NCI-H1105 (cell line): Measurements from ENCODE around the gene CYP26C1.
"Not testable (repeated sequence)": the region's sequence is repeated elsewhere in the genome, so short reads cannot be mapped to it uniquely, and the experiment has no call there.

Experiments
- DNase-seq: peaks from one replicate; lab custom pipeline; 2025; lab: John Stamatoyannopoulos, UW

The CYP26C1 gene

DNA sequence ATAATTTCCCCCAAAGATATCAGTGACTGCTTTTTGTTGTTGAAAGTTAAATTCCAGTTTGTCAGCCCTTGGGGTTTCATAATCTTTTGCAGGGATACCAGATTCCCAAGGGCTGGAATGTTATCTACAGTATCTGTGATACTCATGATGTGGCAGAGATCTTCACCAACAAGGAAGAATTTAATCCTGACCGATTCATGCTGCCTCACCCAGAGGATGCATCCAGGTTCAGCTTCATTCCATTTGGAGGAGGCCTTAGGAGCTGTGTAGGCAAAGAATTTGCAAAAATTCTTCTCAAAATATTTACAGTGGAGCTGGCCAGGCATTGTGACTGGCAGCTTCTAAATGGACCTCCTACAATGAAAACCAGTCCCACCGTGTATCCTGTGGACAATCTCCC lies 16.3 kb downstream of the CYP26C1 start:
- DNase-seq: no peak

DNA sequence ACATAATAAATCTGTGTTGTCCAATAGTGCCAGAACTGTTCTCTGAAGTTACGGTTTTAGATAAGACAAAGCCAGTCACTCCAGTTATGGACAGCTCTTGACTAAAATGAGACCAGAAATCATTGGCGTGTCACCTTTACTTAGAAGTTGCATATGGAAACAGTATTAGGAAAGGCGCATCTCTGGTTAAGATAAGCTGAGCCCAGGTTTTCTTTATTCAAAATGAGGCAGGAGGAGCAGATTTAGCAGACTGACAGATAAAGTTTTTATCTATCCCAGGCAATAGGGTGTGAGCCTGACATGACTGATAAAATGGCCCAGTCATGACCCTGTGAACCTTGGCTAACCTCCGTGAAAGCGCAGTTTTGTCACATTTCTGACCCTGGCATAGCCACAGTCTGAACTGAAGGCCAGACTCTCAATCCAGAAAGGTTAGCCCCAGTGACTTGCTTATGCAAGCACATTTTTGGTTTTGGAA lies 17.3 kb downstream of the CYP26C1 start:
- no peak for DNase-seq

DNA sequence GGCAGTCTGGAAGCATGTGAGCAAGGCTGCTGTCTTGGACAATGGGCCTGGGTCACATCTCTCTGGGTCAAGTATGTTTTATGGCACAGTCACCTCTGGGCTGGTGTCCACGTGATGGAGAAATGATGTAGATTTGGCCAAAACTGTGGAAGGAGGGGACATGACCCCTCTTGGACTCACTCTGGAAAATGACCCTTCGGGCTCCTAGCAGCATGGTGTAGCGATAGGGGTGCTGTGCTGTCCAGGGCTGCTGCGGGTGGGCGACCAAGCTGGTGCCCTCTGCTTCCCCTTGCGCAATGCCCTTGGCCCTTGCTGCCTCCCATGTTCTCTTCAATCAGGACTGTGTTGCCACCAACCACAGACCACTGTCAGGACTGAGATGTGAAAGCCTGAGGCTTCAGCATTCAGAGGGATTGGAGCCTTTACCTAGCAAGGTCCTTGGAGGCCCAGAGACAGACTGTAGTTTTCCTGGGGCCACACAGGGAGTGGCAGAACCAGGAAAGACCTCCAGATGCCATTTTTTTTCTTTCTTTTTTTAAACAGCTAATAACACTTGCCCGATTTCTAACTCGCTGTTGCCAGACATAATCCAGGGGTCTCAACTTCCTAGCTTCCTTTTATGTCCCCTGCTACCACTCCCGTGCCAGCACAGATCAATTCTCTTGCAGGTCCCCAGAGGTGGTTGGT lies 19.2 kb downstream of the CYP26C1 start:
- DNase-seq: no peak

DNA sequence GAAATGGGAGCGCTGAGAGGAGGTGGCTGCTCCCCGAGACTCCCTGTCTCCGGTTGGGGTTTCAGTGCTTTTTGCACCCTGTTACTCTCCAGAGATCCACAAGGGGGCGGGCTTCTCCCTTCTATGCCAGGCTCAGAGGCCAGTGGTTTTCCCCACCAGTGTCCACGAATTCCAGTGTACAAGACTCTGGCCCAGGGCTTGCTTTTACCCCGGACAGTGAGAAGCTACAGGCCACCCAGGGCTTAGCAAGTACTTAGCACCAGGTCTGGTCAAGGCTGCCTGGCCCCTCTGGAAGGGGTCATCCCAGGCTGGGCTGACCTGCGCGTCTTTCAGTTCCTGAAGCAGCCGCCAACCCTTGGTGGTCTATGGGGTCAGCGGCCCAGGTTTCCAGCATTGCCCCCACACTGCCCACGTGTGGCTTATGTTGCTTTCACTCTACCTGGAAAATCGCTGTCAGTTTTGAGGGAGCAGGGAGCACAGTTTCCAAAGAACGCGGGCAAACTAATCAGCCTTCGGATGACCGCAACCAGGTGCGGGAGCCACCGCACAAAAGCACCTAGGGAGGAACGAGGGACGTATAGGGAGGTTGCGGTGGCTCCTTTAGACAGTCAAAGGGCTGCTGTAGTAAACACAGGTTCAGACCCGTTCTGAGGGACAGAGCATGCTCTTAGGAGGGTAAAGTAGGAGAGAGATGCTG lies 19.9 kb downstream of the CYP26C1 start:
- DNase-seq: no peak

DNA sequence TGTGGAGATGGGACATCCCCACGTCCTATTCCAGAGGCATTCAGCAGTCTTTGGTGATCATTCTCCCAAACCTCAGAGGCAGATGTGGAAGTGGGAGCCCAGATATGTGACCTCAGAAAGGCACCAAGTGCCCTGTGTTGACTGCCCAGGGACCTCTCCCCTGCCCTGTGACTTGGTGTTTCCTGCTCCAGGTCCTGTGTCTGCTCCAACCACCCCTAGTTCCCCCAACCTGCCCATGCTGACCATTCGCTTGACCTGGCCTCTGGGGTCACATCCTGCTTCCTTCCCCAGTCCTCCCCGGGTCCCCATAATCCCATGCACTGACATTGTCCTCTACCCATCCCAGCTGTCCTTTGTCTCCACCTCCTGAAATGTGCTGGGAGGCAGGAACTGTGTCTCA lies 20.7 kb downstream of the CYP26C1 start:
- DNase-seq: no peak

DNA sequence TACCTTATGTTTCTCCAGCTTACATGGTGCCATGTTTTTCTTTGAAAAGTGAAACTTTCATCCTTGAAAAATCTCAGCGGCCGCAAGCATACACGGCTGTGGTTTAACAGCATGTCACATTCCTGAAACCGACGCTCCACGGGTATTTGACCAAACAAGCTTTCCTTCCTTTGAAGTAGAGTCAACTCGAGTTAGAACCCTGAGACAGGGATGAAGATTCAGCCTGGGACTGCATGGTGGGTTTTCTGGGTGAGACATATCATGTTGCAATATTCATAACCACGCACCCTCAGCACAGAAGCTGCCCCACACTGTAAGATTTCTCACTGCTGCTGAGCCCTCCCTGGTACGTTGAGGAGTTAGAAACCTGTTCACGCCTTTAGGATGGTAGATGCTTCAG lies 21.2 kb downstream of the CYP26C1 start:
- no peak for DNase-seq

DNA sequence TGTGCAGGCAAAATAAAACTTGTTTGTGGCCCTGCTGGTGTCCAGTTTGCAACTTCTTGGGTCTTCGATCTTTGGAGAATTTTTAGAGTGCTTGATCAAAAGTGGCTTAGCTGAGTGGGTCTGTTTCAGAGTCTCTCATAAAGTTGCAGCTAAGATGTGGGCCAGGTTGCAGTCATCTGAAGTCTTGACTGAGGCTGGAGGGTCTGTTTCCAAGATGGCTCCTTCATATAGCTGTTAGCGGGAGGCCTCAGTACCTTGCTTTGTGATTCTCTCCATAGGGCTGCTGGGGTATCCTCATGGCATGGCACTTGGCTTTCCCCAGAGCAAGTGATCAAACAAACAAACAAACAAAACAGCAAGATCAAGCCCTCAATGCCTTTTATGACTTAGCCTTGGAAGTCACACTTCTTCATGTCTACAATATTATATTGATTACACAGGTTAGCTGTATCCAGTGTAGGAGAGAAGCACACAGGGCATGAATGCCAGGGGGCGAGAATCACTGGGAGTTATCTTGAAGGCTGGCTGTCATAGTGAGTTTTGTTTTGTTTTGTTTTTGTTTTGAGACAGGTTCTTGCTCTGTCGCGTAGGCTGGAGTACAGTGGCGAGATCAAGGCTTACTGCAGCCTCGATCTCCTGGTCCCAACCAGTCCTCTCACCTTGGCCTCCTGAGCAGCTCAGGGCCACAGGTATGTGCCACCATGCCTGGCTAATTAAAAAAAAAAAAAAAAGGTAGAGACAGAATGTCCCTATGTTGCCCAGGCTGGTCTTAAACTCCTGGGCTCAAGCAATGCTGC lies 23.3 kb downstream of the CYP26C1 start:
- no peak for DNase-seq

DNA sequence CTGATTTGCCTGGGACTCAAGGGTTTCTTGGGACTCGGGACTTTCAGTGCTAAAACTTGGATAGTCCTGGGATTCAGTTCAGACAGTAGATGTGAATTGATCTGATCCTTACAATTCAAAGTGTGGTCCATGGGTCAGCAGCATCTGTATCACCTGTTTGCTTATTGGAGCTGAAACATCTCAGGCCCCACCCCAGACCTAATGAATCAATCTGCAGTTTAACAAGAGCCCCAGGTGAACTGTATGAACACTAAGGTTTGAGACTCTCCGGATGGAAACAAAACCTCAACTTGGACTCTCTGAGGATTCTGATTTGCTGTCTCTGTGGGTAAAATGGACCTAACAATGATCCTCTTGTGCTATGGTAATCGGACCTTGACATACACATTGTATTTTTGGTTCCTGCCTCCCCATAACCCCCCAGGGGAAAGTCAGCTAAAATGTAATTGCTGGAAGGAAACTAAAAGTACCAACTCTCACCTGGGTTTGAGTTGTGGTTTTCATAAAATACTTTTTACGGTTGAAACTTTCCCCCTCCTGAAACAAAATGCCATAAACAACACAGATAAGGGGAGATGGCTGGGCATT lies 24.8 kb downstream of the CYP26C1 start:
- DNase-seq: no peak

DNA sequence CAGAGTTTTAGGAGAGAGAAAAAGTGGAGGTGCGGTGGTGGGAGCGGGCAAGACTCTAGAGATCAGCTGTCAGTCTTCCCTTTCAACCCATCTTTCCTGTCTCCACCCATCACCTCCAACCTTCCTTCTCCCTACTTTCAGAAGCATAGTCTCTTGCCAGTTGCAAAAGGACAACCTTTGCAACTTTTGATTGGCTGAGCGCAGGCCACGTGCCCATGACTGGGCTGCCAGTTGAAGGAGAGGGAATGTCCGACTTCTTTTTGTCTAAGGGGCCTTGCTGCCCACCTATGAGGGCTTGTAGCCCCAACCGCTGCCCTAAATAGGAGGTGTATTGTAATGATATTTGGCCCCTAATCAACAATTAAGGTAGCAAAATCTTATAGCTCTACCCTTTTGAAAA lies 25.7 kb downstream of the CYP26C1 start:
- no peak for DNase-seq

DNA sequence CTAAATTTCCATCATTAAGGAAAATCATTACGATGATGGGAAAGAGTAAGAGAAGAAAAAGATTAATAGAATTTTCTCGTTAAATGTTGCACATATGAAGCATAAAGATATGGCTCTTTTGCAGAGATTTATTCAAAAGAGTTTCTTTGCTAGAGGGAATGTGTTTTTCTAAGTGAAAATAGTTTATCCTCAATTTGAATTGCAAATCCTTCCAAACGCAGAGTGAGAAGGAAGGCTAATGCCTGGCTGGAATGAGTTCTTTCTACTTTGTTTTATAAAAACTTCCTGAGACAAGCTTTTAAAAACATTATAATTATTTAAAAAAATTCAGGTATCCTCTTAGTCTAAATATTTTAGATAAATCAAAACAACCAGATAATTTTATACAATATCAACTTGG lies 27.2 kb downstream of the CYP26C1 start:
- no peak for DNase-seq

DNA sequence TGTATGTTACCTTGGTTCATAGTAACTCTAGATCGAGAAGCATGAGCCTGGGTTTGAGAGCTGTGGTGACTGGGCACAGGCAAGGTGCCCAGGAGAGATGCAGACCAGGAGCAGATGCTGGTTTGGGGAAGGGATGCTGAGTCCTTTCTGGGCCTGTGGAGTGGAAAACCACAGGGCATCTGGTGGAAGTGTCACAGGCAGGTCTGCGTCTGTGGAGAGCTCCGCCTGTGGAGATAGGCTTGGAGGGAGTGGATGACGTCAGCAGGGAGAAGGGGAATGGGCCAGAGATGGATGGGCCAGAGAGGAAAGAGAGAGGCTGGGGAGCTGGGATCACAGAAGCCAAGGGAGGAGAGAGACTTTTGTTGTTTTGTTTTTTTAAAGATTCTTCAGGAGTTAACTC lies 27.9 kb downstream of the CYP26C1 start:
- DNase-seq: no peak

DNA sequence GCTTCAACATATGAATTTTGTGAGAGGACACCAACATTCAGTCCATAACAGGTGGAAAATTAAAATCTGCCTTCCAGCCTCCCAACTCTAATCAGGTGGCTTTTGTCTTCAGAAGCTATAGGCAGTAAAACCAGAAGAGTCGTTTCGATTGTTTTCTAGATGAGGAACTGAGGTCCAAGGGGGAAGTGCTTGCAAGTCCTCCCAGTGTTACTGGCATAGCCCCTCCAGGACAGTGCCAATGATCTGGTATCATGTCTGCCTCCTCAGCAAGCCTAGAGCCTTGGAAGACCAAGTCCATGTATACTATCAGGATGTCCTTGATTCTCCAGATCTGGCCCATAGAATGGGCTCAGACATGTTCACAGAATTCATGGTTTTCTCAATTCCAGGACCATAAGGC lies 30.0 kb downstream of the CYP26C1 start:
- no peak for DNase-seq

DNA sequence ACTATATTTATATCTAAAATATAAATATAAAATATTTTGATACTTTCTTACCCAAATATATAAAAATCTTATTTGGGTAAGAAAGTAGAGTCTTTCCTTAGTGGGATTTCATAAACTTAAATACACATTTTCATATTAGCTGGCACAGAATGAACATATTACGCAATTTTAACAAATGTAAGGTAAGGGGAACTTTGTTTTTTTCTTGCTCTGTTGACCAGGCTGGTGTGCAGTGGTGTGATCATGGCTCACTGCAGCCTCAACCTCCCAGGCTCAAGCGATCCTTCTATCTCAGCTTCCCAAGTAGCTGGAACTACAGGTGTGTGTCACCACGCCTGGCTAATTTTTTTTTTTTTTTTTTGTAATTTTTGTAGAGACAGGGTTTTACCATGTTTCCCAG lies 31.4 kb downstream of the CYP26C1 start:
- DNase-seq: no peak

DNA sequence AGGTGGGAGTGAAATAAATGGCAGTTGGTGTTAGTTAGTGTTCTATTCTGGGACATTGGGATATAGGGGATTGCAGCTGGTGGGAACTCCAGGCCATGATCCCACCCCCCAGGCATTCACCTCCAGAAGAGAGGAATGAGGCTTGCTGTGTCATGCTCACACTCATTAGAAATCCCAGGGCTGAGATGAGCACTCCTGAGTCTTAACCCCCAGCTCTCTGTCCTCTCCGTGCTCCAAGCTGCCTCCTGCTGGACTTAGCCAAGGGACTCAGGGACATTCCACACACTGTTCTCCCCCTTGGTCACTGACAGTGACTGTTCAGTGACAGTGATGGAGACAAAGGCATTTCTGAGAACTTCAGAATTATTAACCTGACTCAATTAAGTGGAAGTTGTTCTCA lies 34.6 kb downstream of the CYP26C1 start:
- no peak for DNase-seq

DNA sequence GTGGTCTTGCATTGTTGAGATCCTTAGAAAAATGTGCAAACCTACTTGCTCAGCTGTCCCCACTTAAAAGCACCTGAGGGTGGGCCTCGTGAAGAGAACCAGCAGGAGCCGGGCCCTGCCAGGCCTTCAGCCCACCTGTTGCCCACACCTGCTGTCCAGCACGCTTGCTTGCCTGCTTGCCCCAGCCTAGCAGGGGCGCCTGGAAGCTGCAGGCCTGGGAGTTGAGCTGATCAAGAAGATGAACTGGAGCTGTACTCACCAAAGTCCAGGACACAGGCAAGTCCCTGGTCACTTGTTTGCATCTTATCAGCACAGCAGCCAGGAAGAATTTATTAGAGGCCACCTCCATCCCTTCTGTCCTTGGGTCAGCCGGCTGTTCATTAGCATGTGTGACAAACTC lies 36.3 kb downstream of the CYP26C1 start:
- DNase-seq: no peak

DNA sequence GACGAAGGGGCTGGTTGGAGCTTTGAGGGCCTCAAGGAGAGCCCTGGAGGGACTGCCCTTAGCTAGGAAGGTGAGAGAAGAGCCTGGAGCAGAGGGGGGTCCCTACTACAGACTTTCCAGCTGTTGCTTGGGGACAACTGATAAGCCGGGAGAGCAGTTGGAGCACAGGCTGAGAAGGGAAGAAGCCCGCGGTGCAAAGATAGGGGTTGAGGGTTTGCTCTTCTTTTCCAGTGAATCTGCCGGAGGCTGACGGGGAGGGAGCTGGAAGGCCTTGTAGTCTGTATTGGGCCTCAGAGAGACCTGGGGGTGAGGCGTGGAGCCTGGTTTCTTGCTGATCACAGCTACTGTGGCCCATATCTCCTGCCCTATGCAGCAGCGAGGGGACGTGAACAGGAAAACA lies 36.8 kb downstream of the CYP26C1 start:
- no peak for DNase-seq

DNA sequence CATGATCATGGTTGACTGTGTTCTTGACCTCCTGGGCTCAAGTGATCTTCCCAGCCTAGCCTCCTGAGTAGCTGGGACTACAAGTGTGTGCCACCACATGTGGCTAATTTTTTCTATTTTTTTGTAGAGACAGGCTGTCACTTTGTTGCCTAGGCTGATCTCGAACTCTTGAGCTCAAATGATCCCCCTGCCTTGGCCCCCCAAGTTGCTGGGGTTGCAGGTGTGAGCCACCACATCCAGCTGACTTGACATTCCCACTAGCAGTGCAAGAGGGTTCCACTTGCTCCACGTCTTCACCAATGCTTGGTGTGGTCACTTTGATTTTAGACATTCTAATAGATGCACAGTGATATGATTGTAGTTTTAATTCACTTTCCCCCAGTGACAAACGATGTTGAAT lies 38.2 kb downstream of the CYP26C1 start:
- no peak for DNase-seq

DNA sequence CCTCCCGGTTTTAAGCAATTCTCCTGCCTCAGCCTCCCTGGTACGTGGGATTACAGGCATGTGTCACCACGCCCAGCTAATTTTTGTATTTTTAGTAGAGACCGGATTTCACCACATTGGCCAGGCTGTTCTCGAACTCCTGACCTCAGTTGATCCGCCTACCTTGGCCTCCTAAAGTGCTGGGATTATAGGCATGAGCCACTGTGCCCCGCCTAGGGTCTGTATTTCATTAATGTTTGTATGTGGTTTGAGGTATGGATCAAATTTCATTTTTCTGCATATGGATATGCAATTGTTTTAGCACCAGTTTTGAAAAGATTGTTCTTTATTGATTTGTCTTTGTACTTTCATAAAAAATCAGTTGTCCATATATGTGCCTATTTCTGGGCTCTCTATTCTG lies 39.1 kb downstream of the CYP26C1 start:
- no peak for DNase-seq

DNA sequence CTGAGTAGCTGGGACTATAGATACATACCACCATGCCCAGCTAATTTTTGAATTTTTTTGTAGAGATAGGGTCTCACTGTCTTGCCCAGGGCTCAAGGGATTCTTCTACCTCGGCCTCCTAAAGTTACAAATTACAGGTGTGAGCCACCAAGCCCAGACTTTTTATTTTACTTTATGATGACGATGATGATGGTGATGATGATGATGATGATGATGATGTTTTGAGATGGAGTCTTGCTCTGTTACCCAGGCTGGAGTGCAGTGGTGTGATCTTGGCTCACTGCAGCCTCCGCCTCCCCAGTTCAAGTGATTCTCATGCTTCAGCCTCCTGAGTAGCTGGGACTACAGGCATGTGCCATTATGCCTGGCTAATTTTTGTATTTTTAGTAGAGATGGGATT lies 40.5 kb downstream of the CYP26C1 start:
- DNase-seq: not testable (repeated sequence)

DNA sequence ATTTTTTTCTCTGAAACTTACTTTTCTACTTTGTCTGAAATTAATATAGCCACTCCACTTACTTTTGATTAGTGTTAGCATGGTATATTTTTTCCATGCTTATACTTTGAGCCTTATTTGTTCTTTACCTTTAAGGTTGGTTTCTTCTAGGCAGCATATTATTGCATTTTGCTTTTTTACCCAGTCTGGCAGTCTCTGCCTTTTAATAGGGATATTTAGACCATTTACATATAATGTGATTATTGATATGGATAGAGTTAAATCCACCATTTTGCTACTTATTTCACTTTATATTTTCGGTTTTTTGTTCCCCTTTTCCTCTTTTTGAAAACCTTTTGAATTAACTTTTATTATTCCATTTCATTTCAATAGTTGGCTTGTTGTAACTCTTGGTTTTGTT lies 43.4 kb downstream of the CYP26C1 start:
- DNase-seq: no peak

DNA sequence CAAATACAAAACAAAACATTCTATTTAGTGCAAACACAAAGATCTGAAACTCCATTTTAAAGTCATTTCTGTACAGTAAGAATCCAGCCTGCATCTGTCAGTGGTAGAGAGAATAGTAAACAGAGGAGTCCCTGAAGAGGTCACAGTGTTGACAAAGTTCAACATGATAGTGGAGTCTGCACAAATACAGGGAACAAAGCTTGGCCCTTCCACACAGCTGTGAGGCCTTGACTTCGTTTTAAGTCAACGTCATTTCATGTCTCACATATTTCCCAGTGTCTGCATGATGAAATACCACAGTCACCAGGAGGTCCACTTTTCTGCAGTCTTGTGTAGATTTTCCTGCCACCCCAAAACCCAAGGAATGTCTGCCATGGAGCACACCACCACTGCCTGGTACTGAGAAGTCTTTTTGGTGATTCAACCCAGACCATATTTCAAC lies 46.1 kb downstream of the CYP26C1 start:
- no peak for DNase-seq

DNA sequence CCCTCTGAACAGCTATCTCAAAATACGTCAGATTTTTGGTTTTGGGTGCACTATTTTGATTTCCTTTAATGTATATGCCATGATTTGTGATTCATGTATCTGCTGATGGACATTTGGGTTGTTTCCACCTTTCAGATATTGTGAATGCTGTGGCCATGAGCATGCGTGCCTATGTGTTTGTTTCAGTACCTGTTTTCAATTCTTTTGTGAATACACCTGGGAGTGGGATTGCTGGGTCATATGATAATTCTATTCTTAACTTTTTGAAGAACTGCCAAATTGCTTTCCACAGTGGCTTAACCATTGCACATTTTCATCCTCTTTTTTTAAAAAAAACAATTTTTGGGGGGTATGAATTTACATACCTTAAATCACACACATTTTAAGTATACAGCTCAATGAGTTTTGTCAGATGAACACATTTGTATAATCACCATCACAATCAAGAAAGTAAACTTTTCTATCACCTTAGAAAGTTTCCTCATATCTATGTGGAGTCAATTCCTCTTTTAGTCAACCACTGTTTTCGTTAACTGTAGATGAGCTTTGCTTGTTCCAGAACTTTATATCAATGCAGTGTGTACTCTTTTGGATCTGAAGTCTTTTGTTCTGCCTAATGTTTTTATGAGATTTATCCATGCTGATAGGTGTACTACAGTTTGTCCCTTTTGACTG lies 50.0 kb downstream of the CYP26C1 start:
- DNase-seq: no peak
